ENCODE data around the gene FBXO40.

Gene FBXO40

GRCh38 chr3:121621491-121621890, 28.3 kb downstream of the FBXO40 start:
- no peak for FAIRE-seq

- FAIRE-seq = no peak
Measured at GRCh38 chr3:121624147-121624899, 31.1 kb downstream of the FBXO40 start.

- no peak for FAIRE-seq
Measured at GRCh38 chr3:121626495-121626894, 33.3 kb downstream of the FBXO40 start.

GRCh38 chr3:121627211-121627610, 34.0 kb downstream of the FBXO40 start:
- FAIRE-seq = no peak

- no peak for FAIRE-seq
Measured at GRCh38 chr3:121627622-121628021, 34.4 kb downstream of the FBXO40 start.

- FAIRE-seq = no peak
Measured at GRCh38 chr3:121629601-121630000, 36.4 kb downstream of the FBXO40 start.

GRCh38 chr3:121630355-121630754, 37.2 kb downstream of the FBXO40 start:
- no peak for FAIRE-seq

GRCh38 chr3:121637922-121638321, 44.7 kb downstream of the FBXO40 start:
- FAIRE-seq = no peak

GRCh38 chr3:121641127-121641526, 47.9 kb downstream of the FBXO40 start:
- no peak for FAIRE-seq

- FAIRE-seq = no peak
Measured at GRCh38 chr3:121642601-121643314, 49.6 kb downstream of the FBXO40 start.

- no peak for FAIRE-seq
Measured at GRCh38 chr3:121645054-121645453, 51.9 kb downstream of the FBXO40 start.

- no peak for FAIRE-seq
Measured at GRCh38 chr3:121648219-121648958, 55.2 kb downstream of the FBXO40 start.

GRCh38 chr3:121649645-121650044, 56.5 kb downstream of the FBXO40 start:
- FAIRE-seq = no peak

- no peak for FAIRE-seq
Measured at GRCh38 chr3:121651684-121652083, 58.5 kb downstream of the FBXO40 start.

GRCh38 chr3:121654493-121655385, 61.6 kb downstream of the FBXO40 start:
- no peak for FAIRE-seq

- no peak for FAIRE-seq
Measured at GRCh38 chr3:121658716-121659435, 65.7 kb downstream of the FBXO40 start.

GRCh38 chr3:121659586-121659985, 66.4 kb downstream of the FBXO40 start:
- no peak for FAIRE-seq

- no peak for FAIRE-seq
Measured at GRCh38 chr3:121660356-121661171, 67.4 kb downstream of the FBXO40 start, which contains the start of gene HCLS1. TSS of gene HCLS1 (minus strand) at chr3:121660903. CDS start at chr3:121658347, 2,556 bp downstream.

- no peak for FAIRE-seq
Measured at GRCh38 chr3:121661376-121661775, 68.2 kb downstream of the FBXO40 start.

GRCh38 chr3:121662742-121663141, 69.6 kb downstream of the FBXO40 start:
- no peak for FAIRE-seq

All from islet of Langerhans (tissue), 1 donor.